H9 (cell line): ENCODE measurements around the gene MEDAG. TPM values are rescaled to one million over a fixed set of nuclear protein-coding genes. Genes with fewer than 3 reads are reported as not detected.

Experiments
- DNase-seq: peaks from one replicate; pipeline ENCODE4 v3.0.0-alpha.2; 2017
- H2AFZ ChIP-seq: one replicate; pipeline ENCODE4 v1.6.1; 2013; ENCODE audit warnings: mild to moderate bottlenecking, low read length, control low read depth, moderate library complexity
- H2AK5ac ChIP-seq: 2 replicates; pipeline ENCODE4 v1.6.1; 2013; ENCODE audit warnings: low read length, control low read depth, mixed read lengths; ENCODE audit not compliant: insufficient read length
- H2BK120ac ChIP-seq: one replicate; pipeline ENCODE4 v1.6.1; 2013; ENCODE audit warnings: low read depth, mild to moderate bottlenecking, low read length, control low read depth, inconsistent platforms; ENCODE audit not compliant: poor library complexity, severe bottlenecking
- H2BK12ac ChIP-seq: 2 replicates; pipeline ENCODE4 v1.6.1; 2013; ENCODE audit warnings: low read length, control low read depth, mixed read lengths, low read depth; ENCODE audit not compliant: insufficient read length
- H2BK15ac ChIP-seq: 2 replicates; pipeline ENCODE4 v1.6.1; 2013; ENCODE audit warnings: low read depth, low read length, control low read depth
- H2BK20ac ChIP-seq: one replicate; pipeline ENCODE4 v1.6.1; 2013; ENCODE audit warnings: low read depth, mild to moderate bottlenecking, low read length, control low read depth, inconsistent platforms; ENCODE audit not compliant: poor library complexity, severe bottlenecking
- H2BK5ac ChIP-seq: 2 replicates; pipeline ENCODE4 v1.6.1; 2013; ENCODE audit warnings: low read length, control low read depth, mixed read lengths; ENCODE audit not compliant: insufficient read length
- H3K14ac ChIP-seq: 2 replicates; pipeline ENCODE4 v1.6.1; 2013; ENCODE audit warnings: low read length, control low read depth; ENCODE audit not compliant: insufficient read depth
- H3K18ac ChIP-seq: 2 replicates; pipeline ENCODE4 v1.6.1; 2013; ENCODE audit warnings: low read depth, mild to moderate bottlenecking, mixed read lengths, low read length, control low read depth; ENCODE audit not compliant: insufficient read length
- H3K23ac ChIP-seq: 2 replicates; pipeline ENCODE4 v1.6.1; 2013; ENCODE audit warnings: low read length, control low read depth, mixed read lengths, low read depth; ENCODE audit not compliant: insufficient read length
- H3K23me2 ChIP-seq: 2 replicates; pipeline ENCODE4 v1.6.1; 2013; ENCODE audit warnings: low read depth, mild to moderate bottlenecking, mixed read lengths, low read length, control low read depth; ENCODE audit not compliant: insufficient read length, poor library complexity, severe bottlenecking
- H3K27ac ChIP-seq: 2 replicates; pipeline ENCODE4 v1.5.1; 2013; ENCODE audit warnings: low read length, control low read depth, mixed read lengths, low read depth; ENCODE audit not compliant: insufficient read length
- H3K27me3 ChIP-seq: 2 replicates; pipeline ENCODE4 v1.6.1; 2013; ENCODE audit warnings: low read length, control low read depth, inconsistent platforms; ENCODE audit not compliant: insufficient read depth
- H3K4ac ChIP-seq: 2 replicates; pipeline ENCODE4 v1.6.1; 2013; ENCODE audit warnings: low read depth, mild to moderate bottlenecking, control low read depth, inconsistent platforms, low read length, moderate library complexity
- H3K4me1 ChIP-seq: 2 replicates; pipeline ENCODE4 v1.6.1; 2013; ENCODE audit warnings: low read length, control low read depth, inconsistent platforms; ENCODE audit not compliant: insufficient read depth
- H3K4me2 ChIP-seq: 2 replicates; pipeline ENCODE4 v1.6.1; 2013; ENCODE audit warnings: low read length, control low read depth, mixed read lengths; ENCODE audit not compliant: insufficient read length, insufficient read depth
- H3K56ac ChIP-seq: 2 replicates; pipeline ENCODE4 v1.6.1; 2013; ENCODE audit warnings: low read depth, mild to moderate bottlenecking, mixed read lengths, low read length, control low read depth; ENCODE audit not compliant: insufficient read length
- H3K79me1 ChIP-seq: 2 replicates; pipeline ENCODE4 v1.6.1; 2013; ENCODE audit warnings: low read depth, mild to moderate bottlenecking, moderate library complexity, low read length, control low read depth, inconsistent platforms; ENCODE audit not compliant: insufficient read depth, poor library complexity, severe bottlenecking
- H3K79me2 ChIP-seq: 2 replicates; pipeline ENCODE4 v1.6.1; 2013; ENCODE audit warnings: low read length, control low read depth, inconsistent platforms; ENCODE audit not compliant: insufficient read depth
- H3K9ac ChIP-seq: 2 replicates; pipeline ENCODE4 v1.6.1; 2013; ENCODE audit warnings: low read length, control low read depth, mixed read lengths; ENCODE audit not compliant: insufficient read length; ENCODE audit errors: extremely low read depth
- H3K9me3 ChIP-seq: one replicate; pipeline ENCODE4 v1.6.1; 2013; ENCODE audit warnings: low read depth, low read length, inconsistent platforms; ENCODE audit not compliant: control insufficient read depth
- H3T11ph ChIP-seq: one replicate; pipeline ENCODE4 v1.6.1; 2013; ENCODE audit warnings: mild to moderate bottlenecking, low read length, control low read depth, inconsistent platforms
- H4K20me1 ChIP-seq: one replicate; pipeline ENCODE4 v1.6.1; 2013; ENCODE audit not compliant: control insufficient read depth, insufficient read length, insufficient read depth
- H4K5ac ChIP-seq: 2 replicates; pipeline ENCODE4 v1.6.1; 2013; ENCODE audit warnings: low read depth, mild to moderate bottlenecking, mixed read lengths, low read length, control low read depth; ENCODE audit not compliant: insufficient read length
- H4K8ac ChIP-seq: replicated peaks from 2 replicates; pipeline ENCODE4 v1.6.1; 2013; ENCODE audit warnings: low read length, control low read depth, mixed read lengths, low read depth; ENCODE audit not compliant: insufficient read length
- H4K91ac ChIP-seq: 2 replicates; pipeline ENCODE4 v1.6.1; 2013; ENCODE audit warnings: low read depth, mild to moderate bottlenecking, moderate library complexity, mixed read lengths, low read length, control low read depth; ENCODE audit not compliant: insufficient read length
- H3K27ac Mint-ChIP-seq, 3 experiments: 2 replicates in 2 of 3; 3 replicates in 1 of 3; pipeline ENCODE4 v1.8.0; 2020 to 2021; ENCODE audit warnings: mixed read lengths in 3 of 3, mild to moderate bottlenecking in 1 of 3, moderate library complexity in 1 of 3
- H3K27me3 Mint-ChIP-seq: 2 replicates; pipeline ENCODE4 v1.8.0; 2021; ENCODE audit warnings: low read depth, mild to moderate bottlenecking, moderate library complexity, mixed read lengths
- H3K36me3 Mint-ChIP-seq, 3 experiments: 2 replicates in 2 of 3; 3 replicates in 1 of 3; pipeline ENCODE4 v1.8.0; 2020 to 2021; ENCODE audit warnings: low read depth in 3 of 3, mixed read lengths in 3 of 3; ENCODE audit not compliant: insufficient read depth in 1 of 3
- H3K4me1 Mint-ChIP-seq, 2 experiments: 2 replicates each; pipeline ENCODE4 v1.8.0; 2020; ENCODE audit warnings: mixed read lengths in 2 of 2
- H3K4me3 Mint-ChIP-seq, 2 experiments: 2 replicates in 1 of 2; 3 replicates in 1 of 2; pipeline ENCODE4 v1.8.0; 2020 to 2021; ENCODE audit warnings: mild to moderate bottlenecking in 2 of 2, mixed read lengths in 2 of 2, moderate library complexity in 1 of 2
- H3K9me3 Mint-ChIP-seq, 2 experiments: 2 replicates in 1 of 2; 3 replicates in 1 of 2; pipeline ENCODE4 v1.8.0; 2020; ENCODE audit warnings: mild to moderate bottlenecking in 2 of 2, mixed read lengths in 2 of 2, moderate library complexity in 1 of 2
- CTCF ChIP-seq: fragments of 200-600 bp; sonication (generic); conservative IDR thresholded peaks from 3 replicates; pipeline ENCODE4 v1.8.0; 2021; ENCODE audit warnings: antibody characterized with exemption, mild to moderate bottlenecking
- WGBS: extraction: QIAGEN DNeasy Blood & Tissue Kit; methylation state at CpG from one replicate; pipeline ENCODE4 v1.1.7; 2013; ENCODE audit warnings: missing lambda C conversion rate, low lambda C conversion rate, mixed read lengths; ENCODE audit not compliant: insufficient read length; ENCODE audit errors: extremely low coverage; 5-methylcytosine and 5-hydroxymethylcytosine counted together
- total RNA-seq: library from RNA; stranded (reverse); gene quantifications from 2 replicates; pipeline ENCODE4 v1.2.1, GENCODE V29; 2021

MEDAG gene
- total RNA-seq, 1 experiment from 2014 or later, result 0.87 TPM

- H2AK5ac ChIP-seq, result no peak overlapping the region
- no peak for TF ChIP-seq CTCF
- H3K56ac ChIP-seq, result no peak overlapping the region
- H3K27ac ChIP-seq, result no peak overlapping the region
- H4K8ac ChIP-seq, result no peak overlapping the region
- H3K27me3 Mint-ChIP-seq, result peaks cover 64% of the 10 kb centered on the region
- H3K23ac ChIP-seq, result no peak overlapping the region
- H4K91ac ChIP-seq, result no peak overlapping the region
- H3K27me3 ChIP-seq, result peaks cover 8% of the 10 kb centered on the region; the same call in 1 of the 2 replicates
- H4K20me1 ChIP-seq, result no peaks in the 10 kb centered on the region
- no peak for DNase-seq
- peaks cover 8% of the 10 kb centered on the region for H3K23me2 ChIP-seq
- no CpG with 5 or more reads among the region's 3 CpGs for WGBS
- H3K9ac ChIP-seq, result no peak overlapping the region
- H4K5ac ChIP-seq, result no peak overlapping the region
- H2BK20ac ChIP-seq, result no peak overlapping the region
- H3K4ac ChIP-seq, result no peak overlapping the region
- H3K79me1 ChIP-seq, result no peaks in the 10 kb centered on the region
- H3T11ph ChIP-seq, result no peak overlapping the region
- H3K9me3 ChIP-seq, result no peaks in the 10 kb centered on the region
- H2BK5ac ChIP-seq, result no peak overlapping the region
- H3K27ac Mint-ChIP-seq, result no peak overlapping the region
- H2BK120ac ChIP-seq, result no peak overlapping the region
- H2BK12ac ChIP-seq, result no peak overlapping the region
- H3K4me2 ChIP-seq, result no peak overlapping the region
- H3K79me2 ChIP-seq, result no peaks in the 10 kb centered on the region
- peaks cover 14% of the 10 kb centered on the region; the same call in 1 of the 2 replicates for H3K4me1 ChIP-seq
- H3K18ac ChIP-seq, result no peak overlapping the region
- peaks cover 0 to 4% (median 0%) of the 10 kb centered on the region in 3 experiments; a peak in 1 of 7 replicates for H3K36me3 Mint-ChIP-seq
- no peak overlapping the region for H3K4me3 Mint-ChIP-seq
- no peak overlapping the region for H2AFZ ChIP-seq
- H3K4me1 Mint-ChIP-seq, result peaks cover 41 to 48% of the 10 kb centered on the region in 2 experiments
- H2BK15ac ChIP-seq, result no peak overlapping the region
- no peaks in the 10 kb centered on the region; a peak in 1 of 5 replicates for H3K9me3 Mint-ChIP-seq
- H3K14ac ChIP-seq, result no peak overlapping the region
Observed at GRCh38 chr13:30861163-30861562, 44.9 kb upstream of the MEDAG start.
